DLD1 (cell line): ENCODE measurements around the gene CCDC28B.

Experiments used
- in situ Hi-C: cut with HindIII; loops from 2 replicates; pipeline ENCODE4 v1.10.0; 2017; ENCODE audit warnings: low sequenced_read_pairs

CCDC28B gene

GRCh38 chr1:32192220-32192948, 8.0 kb upstream of the CCDC28B start:
- in situ Hi-C loops = no loop called here

- in situ Hi-C loops = no loop called here
Measured at GRCh38 chr1:32194984-32195383, 5.4 kb upstream of the CCDC28B start.

DNA sequence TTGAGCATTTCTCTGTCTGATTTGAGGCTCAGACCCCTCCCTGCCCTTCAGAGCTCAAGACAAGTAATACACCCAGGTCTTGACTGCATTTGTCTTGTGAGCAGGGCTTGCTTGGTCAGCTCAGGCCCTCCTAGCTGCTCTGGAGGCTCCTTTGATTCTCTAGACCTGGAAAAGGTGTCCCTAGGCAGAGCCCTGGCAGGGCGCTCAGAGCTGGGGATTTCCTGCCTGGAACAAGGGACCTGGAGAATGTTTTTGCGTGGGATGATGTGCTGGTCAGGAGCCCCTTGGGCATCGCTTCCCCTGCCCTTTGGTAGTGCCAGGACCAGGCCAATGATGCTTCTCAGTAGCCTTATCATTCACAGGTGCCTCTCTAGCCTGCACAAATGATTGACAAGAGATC, 4.9 kb upstream of the CCDC28B start:
- in situ Hi-C loops = no loop called here

GRCh38 chr1:32195972-32196823, 4.2 kb upstream of the CCDC28B start:
- in situ Hi-C loops = no loop called here

GRCh38 chr1:32197074-32197473, 3.3 kb upstream of the CCDC28B start:
- in situ Hi-C loops = no loop called here

GRCh38 chr1:32197837-32198236, 2.6 kb upstream of the CCDC28B start:
- in situ Hi-C loops = no loop called here

DNA sequence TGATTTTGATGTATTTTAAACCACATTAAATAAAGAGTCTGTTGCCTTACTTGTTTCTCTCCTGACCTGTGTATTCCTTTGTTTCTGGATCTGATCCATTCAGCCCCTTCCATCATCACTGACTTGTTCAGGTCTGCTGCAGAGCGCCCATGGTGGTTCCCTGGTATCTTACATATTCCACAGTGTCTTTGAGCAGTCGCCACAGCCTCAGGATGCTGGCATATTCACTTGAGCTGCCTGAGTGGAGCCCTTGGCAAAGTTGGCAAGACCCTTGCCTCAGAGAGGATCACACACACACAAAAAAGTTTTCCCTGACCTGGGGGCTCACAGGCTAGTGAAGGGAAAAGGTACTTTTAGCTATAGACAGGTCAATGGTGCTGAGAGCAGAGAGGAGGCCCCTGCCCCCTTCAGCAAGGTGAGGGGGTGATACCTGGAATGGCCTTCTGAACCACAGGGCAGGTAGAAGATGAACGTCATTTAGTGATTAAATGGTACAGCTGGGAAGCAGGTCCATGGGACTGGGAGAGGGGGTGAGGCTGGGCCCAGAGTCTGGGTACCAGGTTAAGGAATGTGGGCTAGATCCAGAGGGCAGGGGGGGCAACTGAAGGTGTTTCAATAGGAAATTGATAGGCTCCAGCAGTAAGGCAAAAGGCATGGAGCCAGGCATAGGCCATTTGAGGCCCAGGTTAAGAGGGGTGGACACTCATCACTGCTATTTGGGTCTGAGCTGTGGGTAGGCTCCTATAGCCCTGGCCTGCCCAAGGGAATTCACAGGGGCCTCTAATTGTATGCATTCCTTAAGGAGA, 2.0 kb upstream of the CCDC28B start:
- in situ Hi-C loops = no loop called here

DNA sequence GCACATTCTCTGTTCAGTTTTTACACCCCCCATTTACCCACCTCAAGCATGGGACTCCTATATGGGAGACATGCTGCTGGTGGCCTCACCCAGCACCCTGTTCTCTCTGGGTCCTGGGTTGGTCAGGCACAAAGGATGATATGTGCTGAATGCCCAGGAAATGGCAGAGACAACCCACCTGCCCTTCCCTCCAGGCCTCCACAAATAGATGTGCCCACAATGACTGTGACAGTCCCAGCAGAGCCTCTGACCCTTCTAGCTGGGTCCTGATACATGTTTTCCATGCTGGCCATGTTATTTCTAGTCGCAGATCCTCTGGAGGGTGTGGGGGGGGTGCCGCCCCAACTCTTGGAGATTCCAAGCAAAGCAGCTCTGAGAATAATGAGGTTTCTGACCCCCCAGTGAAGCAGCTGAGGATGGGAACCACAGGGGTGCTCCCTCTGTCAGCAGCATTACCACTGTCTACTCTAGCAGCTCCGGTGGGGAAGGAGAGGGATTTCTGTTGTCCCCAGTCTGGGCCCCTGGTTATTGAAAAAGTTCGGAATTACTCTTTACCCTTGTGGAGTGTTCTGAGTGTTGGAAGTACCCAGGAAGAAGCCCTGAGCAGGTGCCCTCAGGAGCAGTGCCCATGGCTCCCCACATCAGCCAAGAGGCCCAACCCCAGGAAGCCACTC, 1.2 kb upstream of the CCDC28B start:
- in situ Hi-C loops = no loop called here

DNA sequence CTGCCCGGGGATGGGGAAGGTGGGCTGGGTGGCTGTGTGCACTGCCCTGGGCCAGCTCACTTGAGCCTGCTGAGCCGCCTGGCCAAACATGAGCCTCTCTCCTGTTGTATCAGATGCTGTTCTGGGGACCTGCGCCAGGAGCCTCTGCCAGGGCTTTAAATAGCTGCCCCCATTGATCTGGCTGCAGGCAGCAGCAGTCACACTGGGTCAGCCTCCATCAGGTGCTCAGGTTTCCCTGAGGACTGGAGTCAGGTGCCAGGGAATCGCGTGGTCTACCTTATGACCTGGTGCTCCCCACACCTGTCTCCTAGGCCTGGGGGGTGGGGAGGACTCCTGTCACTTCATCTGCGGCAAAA, 700 bp upstream of the CCDC28B start:
- in situ Hi-C loops = no loop called here

DNA sequence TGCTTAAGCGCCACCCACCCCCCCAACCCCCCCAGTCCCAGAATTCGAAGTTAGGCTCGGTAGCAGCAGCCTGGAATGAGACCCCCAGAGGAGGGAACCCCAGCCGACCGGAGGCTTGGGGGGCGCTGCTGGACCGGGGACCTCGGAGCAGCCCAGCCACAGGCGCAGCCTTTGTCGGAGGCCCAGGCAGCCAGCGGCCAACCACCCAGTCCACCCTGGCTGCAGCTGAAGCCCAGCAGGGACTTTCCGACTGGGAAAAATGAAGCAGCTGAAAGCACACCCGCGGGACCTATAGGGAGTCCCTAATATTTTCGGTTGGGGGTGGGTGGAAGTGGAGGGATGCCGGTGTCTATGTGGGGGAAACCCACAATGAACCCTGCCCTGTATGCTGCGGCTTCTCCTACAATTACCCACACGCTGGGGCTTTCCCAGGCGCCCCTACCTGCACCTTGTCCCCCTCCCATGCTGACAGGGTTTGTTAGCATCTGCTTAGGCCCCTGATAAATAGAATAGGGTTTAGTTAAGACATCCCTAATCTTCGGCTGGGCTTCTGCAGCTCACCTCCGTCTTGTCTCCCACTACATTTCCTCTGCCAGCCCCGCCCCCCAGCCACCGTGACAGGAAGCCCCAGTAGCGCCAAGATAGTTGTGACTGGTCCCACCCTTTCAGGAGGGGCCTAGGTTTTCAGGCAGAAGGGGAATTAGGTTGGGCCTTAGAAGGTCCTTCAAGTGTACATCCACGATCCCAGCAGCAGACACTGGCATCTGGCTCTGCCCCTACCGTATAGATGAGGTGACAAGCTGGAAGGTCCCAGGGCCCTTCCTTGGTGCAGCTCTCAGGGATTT, 838 bp downstream of the CCDC28B start:
- in situ Hi-C loops = no loop called here

DNA sequence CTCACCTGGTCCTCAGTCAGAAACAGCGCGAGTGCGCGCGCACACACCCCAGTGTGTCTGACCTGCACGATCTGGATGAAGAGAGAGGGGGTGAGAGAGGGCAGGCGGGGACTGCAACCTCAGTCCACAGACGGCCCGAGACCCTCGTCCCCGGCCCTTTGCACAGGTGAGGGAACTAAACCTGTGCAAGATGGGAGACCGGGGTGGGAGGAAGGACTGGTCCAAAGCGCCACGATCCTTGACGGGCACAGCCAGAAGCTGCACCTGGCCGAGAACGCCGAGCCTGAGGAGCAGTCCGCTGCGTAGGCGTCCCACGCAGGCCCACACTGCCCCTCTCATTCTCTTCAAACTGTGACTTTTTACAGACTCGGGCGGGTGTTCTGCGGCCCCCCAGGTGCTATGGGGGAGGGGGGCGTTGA, 4.6 kb downstream of the CCDC28B start:
- in situ Hi-C loops = no loop called here

- in situ Hi-C loops = no loop called here
Measured at GRCh38 chr1:32205401-32206370, 5.3 kb downstream of the CCDC28B start, which contains the start of gene IQCC. Gene IQCC, plus strand, starts transcription at chr1:32205671. Its CDS starts 11 bp downstream, at chr1:32205682.

DNA sequence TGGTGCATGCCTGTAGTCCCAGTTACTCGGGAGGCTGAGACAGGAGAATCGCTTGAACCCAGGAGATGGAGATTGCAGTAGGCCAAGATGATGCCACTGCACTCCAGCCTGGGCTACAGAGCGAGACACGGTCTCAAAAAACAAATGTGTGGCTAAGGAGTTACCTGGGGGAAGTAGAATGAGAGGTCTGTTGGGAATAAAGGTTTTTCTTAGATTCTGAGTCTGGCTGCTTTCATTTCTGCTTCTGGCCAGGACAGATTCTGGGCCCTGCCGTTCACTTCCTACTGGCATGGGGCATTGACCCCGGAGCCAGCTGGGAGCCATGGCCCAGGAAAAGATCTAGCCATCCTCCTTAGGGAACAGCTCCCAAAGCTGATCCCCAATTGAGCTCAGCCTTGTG, 8.1 kb downstream of the CCDC28B start:
- in situ Hi-C loops = no loop called here

DNA sequence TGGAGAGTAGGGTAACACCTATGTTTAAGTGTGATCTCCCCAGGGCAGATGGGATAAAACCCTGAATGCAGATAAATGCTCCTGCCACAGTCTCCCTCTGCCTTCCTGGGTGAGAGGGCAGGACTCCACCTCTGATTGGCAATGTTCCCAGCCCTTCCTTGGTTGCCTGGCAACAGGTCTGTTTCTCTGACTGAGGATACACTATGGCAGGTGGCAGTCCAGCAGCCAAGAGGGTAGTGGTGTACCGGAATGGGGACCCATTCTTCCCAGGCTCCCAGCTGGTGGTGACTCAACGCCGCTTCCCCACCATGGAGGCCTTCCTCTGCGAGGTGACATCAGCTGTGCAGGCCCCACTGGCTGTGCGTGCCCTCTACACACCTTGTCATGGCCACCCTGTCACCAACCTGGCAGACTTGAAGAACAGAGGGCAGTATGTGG, 8.5 kb downstream of the CCDC28B start, which contains the start of gene DCDC2B:
TSS of gene DCDC2B (plus strand) at position 199 of the 438 bp plus-strand sequence. CDS start at position 204, 5 bp downstream.
- in situ Hi-C loops = no loop called here

- in situ Hi-C loops = no loop called here
Measured at GRCh38 chr1:32215629-32216480, 15.5 kb downstream of the CCDC28B start.

GRCh38 chr1:32216566-32216965, 16.2 kb downstream of the CCDC28B start:
- in situ Hi-C loops = no loop called here

GRCh38 chr1:32219022-32219421, 18.6 kb downstream of the CCDC28B start:
- in situ Hi-C loops = no loop called here
